Measurements from ENCODE around the gene C14orf119.

Gene C14orf119

DNA sequence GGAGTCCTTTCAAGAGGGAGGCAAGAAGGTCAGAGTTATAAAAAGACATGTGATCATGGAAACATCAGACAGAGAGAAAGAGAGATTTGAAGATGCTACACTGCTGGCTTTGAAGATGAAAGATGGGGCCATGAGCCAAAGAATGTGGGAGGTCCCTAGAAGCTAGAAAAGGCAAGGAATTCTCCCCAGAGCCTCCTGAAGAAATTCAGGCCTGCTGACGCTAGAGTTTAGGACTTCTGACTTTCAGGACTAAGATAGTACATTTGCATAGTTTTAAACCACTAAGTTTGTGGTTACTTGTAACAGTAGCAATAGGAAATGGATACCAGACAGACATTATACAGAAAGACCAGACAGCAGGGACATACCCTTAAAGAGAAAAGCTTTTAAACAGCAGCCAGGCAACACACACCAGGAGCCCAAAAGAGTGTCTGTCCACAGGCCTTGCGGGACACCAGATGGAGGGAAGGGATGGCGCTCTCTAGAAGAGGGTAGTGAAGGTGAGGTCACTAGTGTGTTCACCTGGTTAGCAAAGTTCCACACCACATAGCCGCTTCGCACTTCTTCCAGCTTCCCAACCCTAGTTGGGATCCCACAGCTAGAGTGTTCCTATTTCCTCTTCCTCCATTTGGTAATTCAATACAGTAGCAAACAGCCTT is 53.4 kb downstream of the C14orf119 start:
- DNase-seq = no peak

DNA sequence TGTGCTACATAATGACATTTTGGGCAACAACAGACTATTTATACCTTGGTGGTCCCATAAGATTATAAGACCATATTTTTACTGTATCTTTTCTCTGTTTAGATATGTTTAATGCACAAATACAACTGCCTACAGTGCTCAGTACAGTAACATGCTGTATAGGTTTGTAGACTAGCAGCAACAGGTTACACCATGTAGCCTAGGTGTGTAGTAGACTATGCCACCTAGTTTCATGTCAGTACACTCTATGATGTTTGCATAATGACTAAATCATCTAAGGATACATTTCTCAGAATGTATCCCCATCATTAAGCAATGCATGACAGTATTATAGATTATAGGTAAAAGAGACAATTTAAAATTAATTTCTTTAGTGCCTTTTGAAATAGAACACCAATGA is 54.4 kb downstream of the C14orf119 start:
- DNase-seq = no peak
